A673 (cell line): ENCODE results near the gene P2RY2. TPM values are rescaled to one million over a fixed set of nuclear protein-coding genes. Genes with fewer than 3 reads are reported as not detected.

Experiments
- BruUV-seq: library from RNA; stranded (reverse); fragments of 400-500 nt; replicated peaks from 2 replicates; lab custom pipeline; 2021; lab: Mats Ljungman, UMichigan
- CTCF ChIA-PET: fragments of 300-600 bp; sonication (Branson Sonifier 250); formaldehyde crosslinking; loops from one replicate; lab custom pipeline; 2022; ENCODE audit warnings: antibody characterized with exemption; lab: Charles Lee
- POLR2A ChIA-PET: fragments of 300-600 bp; sonication (Branson Sonifier 250); formaldehyde crosslinking; loops from one replicate; lab custom pipeline; 2022; ENCODE audit warnings: antibody characterized with exemption; ENCODE audit not compliant: low non-redundant PET; lab: Charles Lee
- DNase-seq: peaks from one replicate; pipeline ENCODE4 v3.0.0-alpha.2; 2015; ENCODE audit warnings: low spot score
- H3K27ac ChIP-seq: fragments of 200-600 bp; sonication (generic); 2 replicates; pipeline ENCODE4 v1.5.1; 2016; ENCODE audit warnings: mixed run types, low read depth, mild to moderate bottlenecking, mixed read lengths, antibody characterized with exemption, low read length; ENCODE audit not compliant: poor library complexity, severe bottlenecking
- H3K27me3 ChIP-seq: fragments of 200-600 bp; sonication (generic); replicated peaks from 2 replicates; pipeline ENCODE4 v1.6.1; 2017; ENCODE audit warnings: mixed run types, low read depth, mild to moderate bottlenecking, mixed read lengths, antibody characterized with exemption, low read length; ENCODE audit not compliant: insufficient read depth, poor library complexity
- H3K36me3 ChIP-seq: fragments of 200-600 bp; sonication (generic); 2 replicates; pipeline ENCODE4 v1.6.1; 2016; ENCODE audit warnings: mixed run types, mild to moderate bottlenecking, mixed read lengths, antibody characterized with exemption, low read length; ENCODE audit not compliant: insufficient read depth, poor library complexity, severe bottlenecking
- H3K4me1 ChIP-seq: fragments of 200-600 bp; sonication (generic); 2 replicates; pipeline ENCODE4 v1.6.1; 2017; ENCODE audit warnings: mixed run types, mild to moderate bottlenecking, mixed read lengths, antibody characterized with exemption, low read length; ENCODE audit not compliant: insufficient read depth, poor library complexity, severe bottlenecking
- H3K4me3 ChIP-seq: fragments of 200-600 bp; sonication (generic); 2 replicates; pipeline ENCODE4 v1.5.1; 2016; ENCODE audit warnings: low read depth, mixed run types, mild to moderate bottlenecking, mixed read lengths, low read length; ENCODE audit not compliant: poor library complexity, severe bottlenecking
- H3K9me3 ChIP-seq: fragments of 200-600 bp; sonication (generic); 2 replicates; pipeline ENCODE4 v1.6.1; 2016; ENCODE audit warnings: mixed run types, low read depth, mild to moderate bottlenecking, mixed read lengths, antibody characterized with exemption, low read length; ENCODE audit not compliant: poor library complexity, severe bottlenecking
- EZH2 ChIP-seq: fragments of 200-600 bp; sonication (generic); IDR thresholded peaks from 2 replicates; pipeline ENCODE4 v1.6.1; 2017; ENCODE audit warnings: borderline replicate concordance, low read depth, mild to moderate bottlenecking, mixed read lengths, antibody characterized with exemption, low read length; ENCODE audit not compliant: poor library complexity, severe bottlenecking
- intact Hi-C: fragments of 100-400 bp; cut with micrococcal nuclease; formaldehyde crosslinking; loops from one replicate; pipeline ENCODE4 v1.10.0; 2022; ENCODE audit not compliant: unreplicated experiment
- total RNA-seq: library from RNA; stranded (reverse); gene quantifications from 2 replicates; pipeline ENCODE4 v1.2.3, GENCODE V29; 2021
- TF ChIP-seq, protein P1 (sequence below): fragments of 300-800, 200-600 bp; sonication (generic); conservative IDR thresholded peaks from 2 replicates; pipeline ENCODE4 v1.5.1; 2017; ENCODE audit warnings: low read depth, mild to moderate bottlenecking, antibody characterized with exemption, low read length, moderate library complexity, mixed read lengths

The P2RY2 gene
- total RNA-seq, 1 experiment from 2014 or later = not detected

DNA sequence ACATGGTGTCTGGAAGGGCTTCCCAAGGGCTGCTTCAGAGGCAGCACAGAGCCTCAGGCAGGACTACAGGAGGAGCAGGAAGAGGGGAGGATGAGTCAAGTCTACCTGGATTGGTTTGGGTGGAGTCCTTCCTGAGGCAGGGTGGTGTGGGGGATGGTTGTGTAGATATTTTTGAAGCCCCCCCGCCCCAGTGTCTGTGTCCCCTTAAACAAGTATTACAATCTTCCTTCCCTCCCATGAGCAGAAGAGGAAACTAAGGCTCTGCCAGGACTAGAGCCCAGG is 41.3 kb upstream of the P2RY2 start:
- TF ChIP-seq EZH2 = no peak
- TF ChIP-seq, protein P1, sequence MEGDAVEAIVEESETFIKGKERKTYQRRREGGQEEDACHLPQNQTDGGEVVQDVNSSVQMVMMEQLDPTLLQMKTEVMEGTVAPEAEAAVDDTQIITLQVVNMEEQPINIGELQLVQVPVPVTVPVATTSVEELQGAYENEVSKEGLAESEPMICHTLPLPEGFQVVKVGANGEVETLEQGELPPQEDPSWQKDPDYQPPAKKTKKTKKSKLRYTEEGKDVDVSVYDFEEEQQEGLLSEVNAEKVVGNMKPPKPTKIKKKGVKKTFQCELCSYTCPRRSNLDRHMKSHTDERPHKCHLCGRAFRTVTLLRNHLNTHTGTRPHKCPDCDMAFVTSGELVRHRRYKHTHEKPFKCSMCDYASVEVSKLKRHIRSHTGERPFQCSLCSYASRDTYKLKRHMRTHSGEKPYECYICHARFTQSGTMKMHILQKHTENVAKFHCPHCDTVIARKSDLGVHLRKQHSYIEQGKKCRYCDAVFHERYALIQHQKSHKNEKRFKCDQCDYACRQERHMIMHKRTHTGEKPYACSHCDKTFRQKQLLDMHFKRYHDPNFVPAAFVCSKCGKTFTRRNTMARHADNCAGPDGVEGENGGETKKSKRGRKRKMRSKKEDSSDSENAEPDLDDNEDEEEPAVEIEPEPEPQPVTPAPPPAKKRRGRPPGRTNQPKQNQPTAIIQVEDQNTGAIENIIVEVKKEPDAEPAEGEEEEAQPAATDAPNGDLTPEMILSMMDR = no peak
- no TSS peak for BruUV-seq

DNA sequence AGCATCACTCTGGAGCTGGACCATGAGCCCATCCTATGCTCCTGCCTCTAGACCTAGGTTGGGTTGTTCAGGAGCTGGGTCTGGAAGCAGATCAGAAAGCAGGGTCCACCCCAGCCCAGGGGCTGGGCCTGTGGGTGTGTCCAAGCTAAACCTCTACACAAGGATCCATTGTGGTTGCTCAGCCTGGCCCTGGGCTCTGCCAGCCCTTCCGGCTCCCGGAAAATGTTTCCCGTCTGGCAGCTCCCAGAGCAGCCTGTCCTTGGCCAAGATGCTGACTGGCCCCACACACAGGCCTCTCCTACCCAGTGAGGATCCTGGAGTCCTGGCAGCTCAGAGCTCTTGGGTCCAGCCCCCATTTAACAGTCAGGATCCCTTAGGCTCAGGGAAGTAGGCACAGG is 40.7 kb upstream of the P2RY2 start:
- Histone ChIP-seq H3K4me1 (no peaks in the 10 kb centered on the region), H3K27ac (no peak overlapping the region), H3K4me3 (no peak overlapping the region), H3K9me3 (no peaks in the 10 kb centered on the region), H3K36me3 (no peaks in the 10 kb centered on the region), H3K27me3 (no peaks in the 10 kb centered on the region)
- TF ChIP-seq EZH2 = no peak
- TF ChIP-seq, protein P1 = no peak
- POLR2A ChIA-PET = no interaction called here
- no TSS peak for BruUV-seq
- intact Hi-C loops = loop anchor here (10.0 kb wide), 1 partner anchor 593 kb away; no protein-coding TSS in a partner anchor
- CTCF ChIA-PET = interaction anchor here (0.5 to 2.8 kb wide), 9 partner anchors 35 to 706 kb away, joined by 3 to 26 read pairs (median 8); no protein-coding TSS in a partner anchor
- no peak for DNase-seq

More for the DNA sequence above, 41.3 kb upstream of the P2RY2 start:
- H3K4me3 ChIP-seq = no peak overlapping the region
- H3K27me3 ChIP-seq = no peaks in the 10 kb centered on the region
- DNase-seq = no peak
- POLR2A ChIA-PET = interaction anchor here (0.6 kb wide), 1 partner anchor 115 kb away, joined by 3 read pairs; no protein-coding TSS in a partner anchor
- no peaks in the 10 kb centered on the region for H3K9me3 ChIP-seq
- H3K36me3 ChIP-seq = no peaks in the 10 kb centered on the region
- CTCF ChIA-PET = interaction anchor here (0.7 to 2.8 kb wide), 4 partner anchors 34 to 452 kb away, joined by 3 to 26 read pairs (median 8); no protein-coding TSS in a partner anchor
- H3K27ac ChIP-seq = no peak overlapping the region
- intact Hi-C loops = loop anchor here (10.0 kb wide), 1 partner anchor 592 kb away; no protein-coding TSS in a partner anchor
- no peaks in the 10 kb centered on the region for H3K4me1 ChIP-seq

DNA sequence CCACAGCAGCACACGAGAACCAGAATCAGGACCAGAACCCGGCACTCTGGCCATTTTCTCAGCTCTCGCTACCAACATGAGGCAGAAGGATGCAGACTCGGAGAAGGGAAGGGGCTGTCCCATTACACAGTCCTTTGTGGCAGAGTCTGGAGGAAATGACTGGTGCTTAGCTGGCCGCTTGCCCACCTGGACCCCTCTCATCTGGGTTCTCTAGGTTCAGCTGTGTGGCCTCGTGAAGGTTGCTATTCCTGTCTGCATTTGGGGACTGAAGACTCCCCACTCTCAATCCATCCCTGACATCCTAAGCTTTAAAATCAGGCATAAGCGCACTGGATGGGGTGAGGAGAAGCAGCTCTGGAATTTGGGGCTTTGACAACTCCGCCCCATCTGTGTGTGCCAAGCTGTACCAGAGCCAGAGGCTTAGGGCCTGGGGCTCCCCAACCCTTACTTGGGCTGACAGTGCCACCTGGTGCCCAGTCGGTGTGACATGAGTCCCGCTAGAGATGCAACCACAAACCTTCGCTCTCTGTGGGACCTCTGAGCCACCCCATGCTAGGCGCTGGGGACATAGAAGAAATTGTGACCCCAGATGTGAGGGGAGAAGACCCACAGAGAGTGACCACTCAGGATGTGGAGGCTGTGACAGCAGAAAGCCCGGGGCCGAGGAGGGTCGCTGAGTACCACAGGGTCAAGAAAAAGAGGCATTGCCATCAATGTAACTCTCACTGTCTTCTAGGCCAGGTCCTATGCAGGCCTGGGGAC is 40.1 kb upstream of the P2RY2 start:
- no peaks in the 10 kb centered on the region for H3K4me1 ChIP-seq
- H3K27ac ChIP-seq = no peak overlapping the region
- CTCF ChIA-PET = interaction anchor here (0.5 to 2.8 kb wide), 9 partner anchors 35 to 707 kb away, joined by 3 to 26 read pairs (median 8); no protein-coding TSS in a partner anchor
- H3K4me3 ChIP-seq = no peak overlapping the region
- H3K36me3 ChIP-seq = no peaks in the 10 kb centered on the region
- DNase-seq = peak; percentile 90
- H3K9me3 ChIP-seq = no peaks in the 10 kb centered on the region
- POLR2A ChIA-PET = no interaction called here
- H3K27me3 ChIP-seq = no peaks in the 10 kb centered on the region
- intact Hi-C loops = loop anchor here (1.0 to 10.0 kb wide), 4 partner anchors 253 to 593 kb away; no protein-coding TSS in a partner anchor
- no peak for TF ChIP-seq EZH2
- TF ChIP-seq, protein P1 = peak; percentile 91
- no TSS peak for BruUV-seq
